ENCODE results near the gene SIPA1.
A peak's percentile ranks its signal among the peaks of the same experiment; 100 is the strongest.
"Not testable (repeated sequence)": the region's sequence is repeated elsewhere in the genome, so short reads cannot be mapped to it uniquely, and the experiment has no call there.

Gene SIPA1

DNA sequence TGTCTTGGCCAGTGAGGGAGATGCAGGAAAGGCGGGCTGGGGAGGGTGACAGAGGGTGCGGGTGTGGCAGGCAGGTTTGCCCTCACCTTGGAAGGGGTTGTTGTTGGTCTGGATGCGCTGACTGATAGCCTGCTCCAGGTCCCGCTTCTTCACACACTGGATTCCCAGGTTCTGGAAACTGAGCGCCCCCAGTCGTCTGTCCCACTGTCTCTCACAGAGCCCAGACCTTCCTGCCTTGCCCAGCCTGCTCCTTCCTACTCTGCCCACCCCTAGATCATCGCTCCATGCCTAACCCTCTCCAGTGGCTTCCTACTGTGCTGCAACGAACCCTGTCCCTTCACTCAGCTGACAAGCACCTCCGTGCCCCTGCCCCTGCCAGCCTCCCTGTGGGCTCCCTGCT is 22.1 kb downstream of the SIPA1 start:
- DNase-seq (ENCODE audit: low read depth) = no peak

DNA sequence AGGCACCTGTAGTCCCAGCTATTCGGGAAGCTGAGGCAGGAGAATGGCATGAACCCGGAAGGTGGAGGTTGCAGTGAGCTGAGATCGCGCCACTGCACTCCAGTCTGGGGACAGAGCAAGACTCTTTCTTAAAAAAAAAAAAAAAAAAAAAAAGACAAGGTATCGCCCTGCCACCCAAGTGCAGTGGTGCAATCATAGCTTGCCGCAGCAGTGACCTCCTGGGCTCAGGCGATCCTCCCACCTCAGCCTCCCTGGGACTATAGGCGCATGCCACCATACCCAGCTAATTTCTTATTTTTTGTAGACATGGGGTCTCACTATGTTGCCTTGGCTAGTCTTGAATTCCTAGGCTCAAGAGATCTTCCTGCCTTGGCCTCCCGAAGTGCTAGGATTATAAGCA is 23.0 kb downstream of the SIPA1 start:
- DNase-seq (ENCODE audit: low read depth) = not testable (repeated sequence)

DNA sequence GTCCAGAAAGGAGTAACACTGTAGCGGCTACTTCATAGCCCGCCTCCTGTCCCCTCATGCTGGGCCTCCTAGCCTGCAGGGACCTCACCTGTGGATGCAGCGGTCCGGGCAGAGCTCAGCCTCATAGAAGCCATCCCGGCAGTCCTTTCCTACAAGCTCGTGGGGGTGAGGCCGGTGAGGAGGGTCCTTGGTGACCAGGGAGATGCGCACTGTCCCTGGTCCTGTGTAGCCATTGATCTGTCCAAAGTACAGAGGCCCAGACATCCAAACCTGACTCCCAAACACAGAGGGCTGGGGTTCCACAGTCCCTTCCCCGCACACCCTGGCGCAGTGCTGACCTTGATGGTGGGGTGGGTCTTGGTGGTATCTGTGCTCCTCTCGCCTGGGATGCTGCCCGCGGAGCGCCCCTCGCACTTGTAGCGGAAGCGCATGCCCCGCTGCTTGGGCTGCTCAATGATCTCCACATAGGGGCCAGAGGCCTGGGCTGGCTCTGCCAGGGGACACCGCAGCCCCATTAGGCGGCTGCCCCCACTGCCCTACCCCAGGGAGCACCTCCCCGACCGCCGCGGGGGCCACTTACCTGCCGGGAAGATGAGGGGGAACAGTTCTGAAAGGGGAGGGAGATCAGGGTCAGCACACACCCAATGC is 23.8 kb downstream of the SIPA1 start:
- DNase-seq (ENCODE audit: low read depth) = no peak

GRCh38 chr11:65662247-65662798 is 24.4 kb downstream of the SIPA1 start:
- no peak for DNase-seq (ENCODE audit: low read depth)

- DNase-seq (ENCODE audit: low read depth) = peak; percentile 83
Observed at GRCh38 chr11:65662799-65663638, 25.1 kb downstream of the SIPA1 start, which contains the start of gene RELA. Gene RELA, minus strand, starts transcription at chr11:65662916. Its CDS starts 84 bp downstream, at chr11:65662832.

GRCh38 chr11:65663639-65664200 is 25.8 kb downstream of the SIPA1 start:
- DNase-seq (ENCODE audit: low read depth) = no peak

- DNase-seq (ENCODE audit: low read depth) = no peak
Observed at GRCh38 chr11:65672180-65672860, 34.4 kb downstream of the SIPA1 start.

DNA sequence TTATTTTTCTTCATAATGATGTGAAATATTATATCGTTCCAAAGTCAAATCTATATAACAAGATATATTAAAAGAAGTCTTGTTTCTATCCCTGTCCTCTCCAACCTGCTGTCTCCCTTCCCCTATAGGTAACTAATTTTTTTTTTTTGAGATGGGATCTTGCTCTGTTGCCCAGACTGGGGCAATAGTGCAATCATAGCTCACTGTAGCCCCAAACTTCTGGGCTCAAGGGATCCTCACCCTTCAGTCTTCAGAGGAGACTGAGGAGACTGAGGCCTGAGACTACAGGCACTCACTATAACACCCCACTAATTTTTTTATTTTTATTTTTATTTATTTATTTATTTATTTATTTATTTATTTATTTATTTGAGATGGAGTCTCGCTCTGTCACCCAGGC is 35.1 kb downstream of the SIPA1 start:
- no peak for DNase-seq (ENCODE audit: low read depth)

DNA sequence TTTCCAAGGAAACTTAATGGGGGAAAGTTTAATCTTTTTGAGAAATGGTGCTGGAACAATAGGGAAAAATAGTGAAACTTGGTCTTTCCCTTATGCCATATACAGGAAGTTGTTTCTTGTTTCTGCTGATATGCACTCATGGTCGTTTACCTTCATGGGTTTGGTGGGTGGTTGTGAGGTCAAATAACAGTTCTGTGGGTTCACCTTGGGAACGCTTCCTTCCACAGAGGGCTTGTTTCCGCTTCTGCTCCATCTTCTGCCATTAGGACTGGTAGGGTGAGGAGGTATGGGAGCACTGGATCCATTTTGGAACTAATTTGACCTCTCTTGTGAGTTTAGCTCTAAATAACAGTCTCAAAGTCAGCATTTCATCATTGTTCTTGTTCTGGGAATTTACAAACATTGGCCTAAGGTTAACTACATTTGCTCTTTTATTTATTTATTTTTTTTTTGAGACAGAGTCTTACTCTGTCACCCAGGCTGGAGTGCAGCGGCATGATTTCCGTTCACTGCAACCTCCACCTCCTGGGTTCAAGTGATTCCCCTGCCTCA is 42.4 kb downstream of the SIPA1 start:
- no peak for DNase-seq (ENCODE audit: low read depth)

DNA sequence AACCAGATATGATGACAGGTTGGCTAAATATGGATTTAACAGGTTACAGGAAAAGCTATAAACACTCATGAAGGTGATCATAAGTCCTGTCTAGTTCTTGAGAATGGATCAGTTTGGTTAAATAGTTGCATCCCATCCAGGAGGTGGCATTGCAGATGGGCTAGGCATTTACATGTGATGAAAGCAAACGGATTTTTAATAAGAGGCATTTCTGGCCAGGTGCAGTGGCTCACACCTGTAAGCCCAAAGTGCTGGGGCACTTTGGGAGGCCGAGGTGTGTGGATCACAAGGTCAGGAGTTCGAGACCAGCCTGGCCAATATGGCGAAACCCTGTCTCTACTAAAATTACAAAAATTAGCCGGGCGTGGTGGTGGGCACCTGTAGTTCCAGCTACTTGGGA is 45.6 kb downstream of the SIPA1 start:
- DNase-seq (ENCODE audit: low read depth) = not testable (repeated sequence)

- DNase-seq (ENCODE audit: low read depth) = no peak
Observed at GRCh38 chr11:65685981-65686380, 48.1 kb downstream of the SIPA1 start.

DNA sequence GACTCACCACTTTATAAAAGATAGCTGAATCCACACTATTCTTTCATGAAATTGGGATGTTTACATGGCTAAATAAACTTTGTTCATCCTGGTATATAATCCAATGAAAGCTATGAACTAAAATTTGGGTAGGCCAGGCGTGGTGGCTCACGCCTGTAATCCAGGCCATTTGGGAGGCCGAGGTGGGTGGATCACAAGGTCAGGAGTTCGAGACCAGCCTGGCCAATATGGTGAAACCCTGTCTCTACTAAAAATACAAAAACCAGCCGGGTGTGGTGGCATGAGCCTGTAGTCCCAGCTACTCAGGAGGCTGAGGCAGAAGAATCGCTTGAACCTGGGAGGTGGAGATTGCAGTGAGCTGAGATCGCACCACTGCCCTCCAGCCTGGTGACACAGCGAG is 53.9 kb downstream of the SIPA1 start:
- not testable (repeated sequence) for DNase-seq (ENCODE audit: low read depth)

DNA sequence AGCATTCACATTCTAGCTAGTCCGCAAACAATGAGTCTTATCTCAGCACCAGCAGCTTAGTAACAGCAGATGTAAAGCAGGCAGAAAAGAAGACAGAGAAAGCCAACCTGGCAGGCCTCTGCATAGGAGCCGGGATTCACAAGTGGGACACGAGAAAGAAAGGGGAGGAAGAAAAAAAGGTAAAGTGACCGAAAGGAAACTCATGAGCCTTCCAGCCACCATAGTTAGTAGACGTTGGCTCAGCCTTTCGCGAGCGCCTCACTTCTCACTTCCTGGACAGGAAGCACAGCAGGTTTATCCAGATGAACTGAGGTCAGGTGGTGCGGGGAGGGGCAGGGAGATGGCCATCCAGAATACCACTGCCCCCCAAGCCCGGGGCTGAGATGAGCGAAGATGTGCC is 54.5 kb downstream of the SIPA1 start:
- no peak for DNase-seq (ENCODE audit: low read depth)

GRCh38 chr11:65695459-65696241 is 57.7 kb downstream of the SIPA1 start:
- DNase-seq (ENCODE audit: low read depth) = no peak

DNA sequence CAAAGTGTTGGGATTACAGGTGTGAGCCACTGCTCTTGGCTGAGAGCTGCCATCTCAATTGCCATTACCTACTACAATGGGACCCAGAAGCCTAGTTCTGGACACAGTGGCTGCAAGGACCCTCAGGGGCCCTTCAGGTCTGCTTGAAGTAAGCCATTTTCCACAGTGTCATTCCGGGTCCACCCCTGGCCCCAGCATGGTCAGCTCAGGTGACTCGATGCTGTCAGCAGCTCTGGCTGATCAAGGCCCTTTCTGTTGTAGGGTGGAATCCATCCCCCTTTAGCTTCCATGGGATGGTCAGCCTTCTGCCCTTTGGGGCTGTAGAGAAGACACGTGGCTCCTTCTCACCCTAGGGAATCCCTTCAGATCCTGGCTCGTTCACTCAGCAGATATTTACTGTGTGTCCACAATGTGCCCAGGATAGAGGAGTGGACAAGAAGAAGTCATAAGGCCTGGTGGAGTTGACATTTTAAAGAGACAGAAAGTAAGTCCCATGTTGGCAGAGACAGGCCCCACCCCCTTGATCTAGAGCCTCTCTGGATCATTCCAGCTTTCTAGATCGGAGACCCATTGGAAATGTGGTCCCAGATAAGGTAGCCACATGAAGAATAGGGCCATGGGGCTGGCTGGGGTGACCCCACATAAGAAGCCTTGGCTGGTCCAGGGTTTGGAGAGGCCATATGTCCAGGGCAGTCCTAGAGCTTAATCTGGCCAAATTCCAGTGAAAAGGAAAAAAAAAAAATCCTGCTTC is 59.1 kb downstream of the SIPA1 start:
- DNase-seq (ENCODE audit: low read depth) = no peak

DNA sequence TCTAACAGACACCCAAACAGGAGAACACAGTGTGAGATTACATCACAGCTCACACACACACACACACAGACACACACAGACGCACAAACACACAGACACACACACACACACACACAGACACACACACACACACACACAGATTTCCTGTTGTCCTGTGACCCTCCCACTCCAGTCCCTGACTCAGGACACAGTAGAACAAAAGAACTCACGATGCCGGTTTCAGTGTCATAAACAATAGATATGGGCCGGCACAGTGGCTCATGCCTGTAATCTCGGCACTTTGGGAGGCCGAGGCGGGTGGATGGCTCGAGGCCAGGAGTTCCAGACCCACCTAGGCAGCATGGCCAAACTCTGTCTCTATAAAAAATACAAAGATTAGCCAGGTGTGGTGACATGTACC is 60.3 kb downstream of the SIPA1 start:
- DNase-seq (ENCODE audit: low read depth) = no peak

DNA sequence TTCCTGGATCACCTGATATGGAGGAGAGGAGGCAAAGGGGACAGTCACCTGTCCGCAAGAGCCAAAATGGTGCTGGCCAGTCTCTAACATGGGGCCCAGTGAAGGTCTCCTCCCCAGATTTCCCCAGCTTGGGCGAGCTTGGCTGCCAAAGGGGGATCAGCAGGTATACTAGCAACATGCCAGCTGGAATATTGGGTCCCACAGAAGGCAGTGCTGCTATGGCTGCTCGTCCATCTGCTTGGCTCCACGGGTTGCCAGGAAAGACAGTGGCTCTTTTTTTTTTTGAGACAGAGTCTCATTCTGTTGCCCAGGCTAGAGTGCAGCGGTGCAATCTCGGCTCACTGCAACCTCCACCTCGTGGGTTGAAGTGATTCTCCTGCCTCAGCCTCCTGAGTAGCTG is 61.4 kb downstream of the SIPA1 start:
- no peak for DNase-seq (ENCODE audit: low read depth)

DNA sequence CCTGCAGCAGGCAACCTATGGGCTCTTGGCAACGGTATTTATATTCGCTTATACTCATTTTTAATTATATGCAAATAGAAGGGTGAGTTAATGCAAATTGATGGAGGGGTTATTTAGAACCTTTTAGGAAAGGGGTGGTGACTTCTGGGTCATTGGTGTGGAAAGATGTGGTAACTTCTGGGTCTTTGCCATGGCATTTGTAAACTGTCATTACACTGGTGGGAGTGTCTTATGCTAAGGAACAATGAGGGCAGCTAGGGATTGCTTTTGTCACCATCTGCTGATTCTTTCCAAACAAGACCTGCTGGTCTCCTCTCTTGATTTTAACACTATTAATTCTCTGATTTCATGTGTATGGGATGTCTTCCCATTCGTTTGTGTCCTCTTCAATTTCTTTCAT is 62.5 kb downstream of the SIPA1 start:
- no peak for DNase-seq (ENCODE audit: low read depth)

All from activated gamma-delta T cell treated with anti-CD3 and anti-CD28 coated beads, Interleukin-2, amount 50 U/mL, for 16 hours (primary cell).